GM19238 (cell line): ENCODE results near the gene MEGF10.

Experiments
- DNase-seq: peaks from one replicate; pipeline ENCODE4 v3.0.0; 2011; ENCODE audit warnings: low spot score; ENCODE audit not compliant: insufficient read length

Gene MEGF10

DNA sequence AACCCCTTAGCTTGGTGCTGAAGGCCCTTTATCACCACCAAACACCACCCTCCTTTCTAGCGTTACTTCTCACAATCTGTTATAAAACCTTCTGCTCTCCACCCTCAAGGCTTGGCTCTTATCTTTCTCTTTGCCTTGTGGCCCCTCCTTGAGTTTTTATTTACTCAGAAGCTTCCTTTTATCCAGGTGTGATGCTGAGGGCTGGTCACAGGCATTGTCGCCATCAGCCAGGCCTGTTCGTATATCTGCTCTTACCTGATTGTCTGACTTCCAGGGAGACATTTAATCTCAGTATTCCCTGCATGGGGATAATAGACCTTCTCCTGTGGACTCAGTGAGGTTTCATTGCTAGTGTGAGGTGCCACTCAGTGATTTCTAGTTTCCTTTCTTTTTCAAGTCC is 34.2 kb downstream of the MEGF10 start:
- no peak for DNase-seq

DNA sequence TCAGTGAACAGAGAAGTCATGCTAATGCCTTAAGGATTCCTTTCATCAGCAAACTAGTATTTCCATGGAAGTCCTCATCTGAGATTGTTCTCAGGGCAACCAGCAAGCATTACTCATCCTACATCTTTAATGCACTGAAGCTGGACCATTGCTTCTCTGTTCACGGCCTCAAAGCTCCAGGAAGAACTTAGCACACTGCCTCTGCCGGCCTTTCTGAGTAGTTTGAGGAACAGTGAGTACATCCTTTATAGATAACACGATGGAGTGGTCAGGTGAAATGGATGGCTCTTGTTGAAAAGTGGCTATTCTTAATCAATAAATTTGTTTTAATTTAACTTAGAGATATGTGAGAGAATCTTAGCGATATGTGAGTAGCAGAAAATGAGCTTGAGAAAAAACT is 35.8 kb downstream of the MEGF10 start:
- no peak for DNase-seq

DNA sequence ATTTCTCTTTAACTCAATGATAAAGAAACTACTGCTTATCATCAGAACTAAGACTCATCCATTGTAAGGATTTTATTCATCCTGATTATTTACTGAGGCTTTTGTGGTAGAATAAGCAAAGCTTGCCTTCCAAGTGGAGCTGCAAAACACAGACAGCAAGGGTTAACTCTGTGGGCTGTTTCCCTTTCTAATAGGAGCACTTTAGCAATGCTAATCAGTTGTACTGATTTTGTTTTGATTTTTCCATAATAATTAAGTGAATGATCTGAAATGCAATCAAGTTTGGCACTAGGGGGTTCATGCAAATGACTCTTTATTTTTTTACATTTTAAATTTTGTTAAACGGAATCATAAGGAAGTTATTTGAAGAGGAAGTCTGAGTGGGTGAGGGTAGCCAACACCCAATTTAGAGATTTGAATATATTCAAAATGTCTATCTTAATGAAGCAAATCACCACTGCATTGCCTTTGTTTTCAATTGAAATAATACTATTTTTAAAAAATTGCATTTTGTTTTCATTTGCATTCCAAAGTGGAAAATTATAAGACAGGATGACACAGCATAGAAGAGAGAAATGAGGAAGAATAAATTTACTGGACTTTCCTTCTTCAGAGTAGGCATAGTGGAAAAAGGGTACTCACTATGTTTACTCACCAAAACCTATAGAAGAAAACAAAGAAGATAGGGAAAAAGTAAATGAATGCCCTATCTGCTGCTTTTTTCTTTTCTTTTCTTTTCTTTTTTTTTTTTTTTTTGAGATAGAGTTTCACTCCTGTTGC is 36.6 kb downstream of the MEGF10 start:
- DNase-seq = no peak

DNA sequence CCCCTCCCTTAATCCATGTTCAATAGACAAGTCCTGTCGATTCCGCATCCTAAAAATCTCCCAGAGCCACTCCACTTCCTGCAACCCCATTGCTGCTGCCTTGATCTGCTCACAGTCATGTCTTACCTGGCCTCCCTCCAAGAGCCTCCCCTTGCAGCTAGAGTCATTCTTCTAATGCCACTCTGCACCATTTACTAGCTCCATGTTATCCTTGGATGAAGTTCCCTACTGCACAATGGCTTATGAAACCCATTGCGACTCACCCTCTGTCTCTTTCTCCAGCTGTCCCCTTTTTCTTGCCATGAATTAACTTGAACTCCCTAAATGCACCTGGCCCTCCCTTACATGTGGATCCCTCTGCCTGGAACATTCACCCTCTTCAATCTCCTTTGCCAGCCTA is 39.5 kb downstream of the MEGF10 start:
- DNase-seq = no peak

DNA sequence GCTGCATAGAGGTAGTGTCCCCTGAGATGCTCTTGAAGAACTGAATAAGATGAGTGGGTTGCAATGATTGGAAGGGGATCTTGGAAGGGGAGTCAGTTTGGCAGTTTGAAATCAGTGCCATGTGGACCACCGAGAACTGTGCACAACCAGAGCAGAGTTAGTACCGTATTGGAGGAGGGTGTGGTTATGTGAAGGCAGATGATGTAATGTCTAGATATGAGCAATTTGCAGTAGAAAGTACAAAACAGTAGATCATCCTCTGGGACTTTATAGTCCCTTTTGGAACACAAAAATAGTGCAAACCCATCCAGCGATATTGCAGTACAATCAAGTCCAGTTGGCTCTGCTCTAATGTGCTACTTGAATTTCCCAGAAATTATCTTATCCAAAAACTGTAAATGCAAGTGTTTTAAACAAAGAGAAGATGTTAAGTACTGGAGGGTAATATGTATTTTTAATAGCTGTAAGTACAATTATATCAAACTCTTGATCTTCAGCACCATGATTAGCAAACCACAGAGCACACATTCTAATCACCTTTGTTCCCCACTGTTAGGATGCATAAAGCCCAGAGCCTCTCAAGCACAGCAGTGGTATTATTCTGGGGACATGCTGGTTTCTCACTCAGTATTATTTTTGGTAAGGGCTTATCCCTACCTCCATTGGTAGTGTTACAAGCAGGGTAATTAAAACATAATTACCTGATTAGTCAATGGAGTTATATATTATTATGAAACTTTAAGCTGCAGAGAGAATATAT is 41.5 kb downstream of the MEGF10 start:
- no peak for DNase-seq

DNA sequence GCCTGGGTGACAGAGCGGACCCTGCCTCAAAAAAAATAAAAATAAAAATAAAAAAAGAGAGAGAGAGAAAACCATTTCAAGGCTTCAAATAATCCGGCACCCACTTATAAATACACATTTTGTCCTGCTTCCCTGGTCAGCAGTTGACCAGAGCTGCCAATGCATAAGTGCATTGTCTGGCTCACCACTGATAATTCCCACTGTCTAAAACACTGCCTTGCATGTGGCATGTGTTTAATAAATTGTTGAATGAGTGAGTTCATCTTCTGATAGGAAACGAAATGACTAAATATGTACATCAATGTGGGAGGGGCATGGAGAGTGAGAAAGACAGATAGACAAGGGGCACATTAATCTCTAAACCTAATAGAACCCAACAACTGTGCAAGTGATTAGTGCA is 42.9 kb downstream of the MEGF10 start:
- DNase-seq = no peak

DNA sequence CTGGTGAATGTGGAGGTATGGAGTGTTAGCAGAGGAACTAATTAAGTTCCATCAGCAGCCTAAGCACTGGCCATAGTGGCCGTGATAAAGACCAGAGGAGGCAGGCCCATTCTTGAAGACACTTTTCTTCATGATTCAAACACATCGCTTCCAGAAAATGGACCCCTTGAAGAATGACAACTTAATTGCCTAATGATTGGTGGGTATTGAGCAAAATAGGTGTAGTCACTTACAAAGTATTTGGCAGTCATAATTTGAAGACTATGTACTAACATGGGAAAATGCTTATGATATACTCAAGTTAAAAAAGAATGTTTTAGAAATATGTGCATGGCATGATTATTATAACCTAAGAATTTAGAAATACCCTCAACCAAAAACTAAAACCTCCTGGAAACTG is 44.8 kb downstream of the MEGF10 start:
- no peak for DNase-seq

DNA sequence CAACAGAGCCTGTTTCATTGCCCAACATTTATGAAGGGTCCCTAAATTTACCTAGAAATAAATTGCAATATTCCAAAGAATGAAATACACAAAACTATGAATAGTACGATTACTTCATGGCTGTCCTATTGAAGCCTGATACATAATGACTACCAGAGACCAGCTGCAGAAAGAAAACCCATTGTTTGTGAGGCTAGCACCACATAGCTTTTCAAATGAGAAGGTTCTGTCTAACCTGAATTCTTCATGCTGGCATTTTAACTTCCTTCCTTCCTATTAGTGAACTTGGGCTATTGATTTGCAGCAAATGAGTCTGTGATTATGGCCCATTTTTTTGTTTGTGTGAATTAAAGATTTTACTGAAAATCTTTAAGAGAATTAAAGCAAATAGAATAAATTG is 47.3 kb downstream of the MEGF10 start:
- DNase-seq = no peak

DNA sequence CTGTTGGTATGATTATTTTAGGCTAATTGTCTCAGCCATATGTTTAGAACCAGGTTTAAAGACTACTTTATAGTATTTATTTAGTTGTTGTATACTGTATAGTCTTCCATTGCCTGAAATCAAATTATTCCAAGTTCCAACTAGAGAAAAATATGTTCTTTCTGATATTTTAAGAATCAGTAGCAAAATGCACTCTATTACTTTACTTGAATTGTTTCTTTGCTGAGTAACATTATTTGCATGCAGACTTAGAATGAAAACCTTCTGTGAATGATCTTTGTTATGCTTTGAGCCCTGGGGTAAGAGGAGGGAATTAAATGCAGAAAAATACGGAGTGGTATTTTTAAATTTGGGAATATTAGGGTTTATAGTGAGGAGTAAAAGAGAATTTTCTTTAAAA is 47.9 kb downstream of the MEGF10 start:
- DNase-seq = no peak

DNA sequence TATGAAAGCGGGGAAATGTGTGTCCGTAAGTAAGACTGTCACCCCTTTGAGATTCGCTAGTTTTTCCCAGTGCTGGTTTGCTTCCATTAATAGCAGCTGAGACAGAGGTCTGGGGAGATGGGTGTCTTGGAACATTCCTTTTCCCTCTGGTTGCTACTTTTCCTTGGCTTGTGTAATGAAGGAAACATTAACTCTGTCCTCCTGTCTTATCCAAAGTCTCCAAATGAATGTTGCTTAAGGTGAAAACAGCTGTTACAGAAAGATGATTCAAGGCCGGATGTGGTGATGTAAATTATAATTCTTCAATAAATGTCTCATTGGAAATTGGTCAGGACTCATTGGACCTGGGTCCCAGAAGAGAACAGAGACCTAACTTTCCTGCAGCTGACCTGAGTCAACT is 50.0 kb downstream of the MEGF10 start:
- no peak for DNase-seq

DNA sequence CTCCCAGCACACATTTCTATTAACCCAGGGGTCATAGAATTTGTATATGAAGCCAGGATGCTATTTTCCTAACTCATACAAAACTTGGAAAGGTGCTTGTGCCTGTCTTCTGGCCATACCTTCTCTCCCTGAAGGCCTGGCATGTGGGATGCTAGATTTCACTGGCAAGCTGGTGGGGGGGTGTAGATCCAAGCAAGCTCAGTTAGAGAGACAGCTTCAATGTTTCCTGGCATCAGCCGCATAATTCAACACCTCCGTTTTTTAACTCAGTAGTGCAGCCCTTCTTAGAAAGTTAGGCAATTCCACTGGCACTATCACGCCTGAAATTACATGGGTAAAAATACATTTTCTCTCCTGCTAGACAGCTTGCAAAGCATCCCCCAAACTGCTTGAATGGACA is 51.8 kb downstream of the MEGF10 start:
- DNase-seq = no peak

DNA sequence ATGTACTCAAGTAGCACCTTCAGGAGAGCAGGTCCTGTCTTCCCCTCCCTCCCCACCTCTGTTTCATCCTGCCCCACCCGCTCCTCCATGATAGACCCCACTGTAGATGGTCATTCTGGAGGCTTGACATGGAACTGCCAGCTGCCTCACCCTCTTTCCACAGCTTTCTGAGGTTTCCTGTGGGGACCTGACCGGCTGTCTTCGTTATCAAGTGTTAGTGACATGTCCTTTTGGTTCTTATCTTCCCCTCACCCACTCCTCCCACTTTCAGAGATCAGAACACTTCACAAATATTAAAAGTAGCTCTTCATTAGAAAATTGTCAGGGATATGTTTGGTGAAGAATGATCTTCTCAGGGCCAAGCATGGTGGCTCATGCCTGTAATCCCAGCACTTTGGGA is 52.7 kb downstream of the MEGF10 start:
- no peak for DNase-seq

DNA sequence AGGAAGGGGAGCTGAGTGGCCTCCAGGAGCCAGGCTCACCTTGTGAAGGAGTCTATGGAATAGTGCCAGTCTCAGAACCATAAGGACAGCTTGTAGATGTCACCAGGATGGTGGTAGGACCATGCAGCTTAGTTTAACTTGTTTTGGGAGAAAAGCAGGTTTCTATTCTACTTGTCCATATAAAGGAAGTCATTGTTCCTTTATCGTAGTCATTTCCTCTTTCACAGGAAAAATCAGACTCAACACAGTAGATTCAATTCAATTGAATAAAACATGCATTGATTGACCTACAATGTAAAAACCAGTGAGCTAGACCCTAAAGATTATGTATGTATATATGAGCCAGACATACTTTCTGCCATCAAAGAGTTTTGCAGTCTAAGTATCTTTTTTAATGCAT is 53.3 kb downstream of the MEGF10 start:
- DNase-seq = no peak

DNA sequence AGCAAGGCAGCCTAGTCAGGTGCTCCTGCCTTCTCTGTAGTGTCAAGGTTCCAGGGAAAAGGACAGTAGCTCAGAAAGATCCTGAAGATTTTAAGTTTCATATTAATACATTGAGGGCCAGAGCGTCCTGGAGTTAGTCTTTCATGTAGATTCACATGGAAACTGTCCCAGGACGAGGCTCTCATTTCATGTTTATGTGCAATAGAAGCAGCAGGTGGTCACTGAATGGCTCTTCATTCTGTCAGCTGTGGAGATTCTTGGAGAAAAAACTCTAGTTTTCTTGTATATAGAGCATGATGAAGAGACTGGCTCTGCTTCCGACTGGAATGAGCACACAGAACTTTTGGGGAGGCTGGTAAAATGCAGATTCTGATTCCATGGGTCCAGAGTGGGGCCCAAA is 54.3 kb downstream of the MEGF10 start:
- no peak for DNase-seq

DNA sequence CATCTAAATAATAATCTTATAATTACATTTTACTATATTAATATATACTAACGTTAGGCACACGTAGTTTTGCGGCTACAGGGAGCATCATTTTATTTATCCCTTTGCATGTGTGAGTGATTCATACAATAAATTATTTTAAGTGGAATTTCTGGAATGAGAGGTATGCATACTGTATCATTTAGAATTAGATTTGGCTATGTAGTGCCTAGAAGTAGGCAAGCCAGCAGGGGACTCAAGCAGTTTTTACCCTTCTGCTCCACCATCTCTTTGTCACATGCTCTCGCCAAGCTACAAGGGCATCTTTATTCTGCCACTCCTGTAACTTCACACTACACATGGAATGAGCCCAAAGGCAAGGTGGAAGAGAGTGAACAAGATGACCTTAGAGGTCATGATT is 60.8 kb downstream of the MEGF10 start:
- no peak for DNase-seq

DNA sequence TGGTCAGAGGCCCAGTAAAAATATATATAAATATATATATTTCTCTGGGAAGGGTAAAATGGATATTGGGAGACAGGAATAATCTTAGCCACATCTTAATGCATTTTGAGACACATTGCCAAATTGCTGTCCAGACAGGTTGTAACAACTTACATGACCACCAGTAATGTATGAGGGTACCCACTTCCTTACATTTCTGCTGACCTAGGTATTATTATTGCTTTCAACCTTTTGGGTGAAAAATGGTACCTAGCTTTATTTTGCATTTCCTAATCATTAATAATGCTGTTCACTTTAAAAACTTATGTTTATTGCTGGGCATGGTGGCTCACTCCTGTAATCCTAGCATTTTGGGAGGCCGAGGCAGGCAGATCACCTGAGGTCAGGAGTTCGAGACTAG is 61.5 kb downstream of the MEGF10 start:
- DNase-seq = no peak

DNA sequence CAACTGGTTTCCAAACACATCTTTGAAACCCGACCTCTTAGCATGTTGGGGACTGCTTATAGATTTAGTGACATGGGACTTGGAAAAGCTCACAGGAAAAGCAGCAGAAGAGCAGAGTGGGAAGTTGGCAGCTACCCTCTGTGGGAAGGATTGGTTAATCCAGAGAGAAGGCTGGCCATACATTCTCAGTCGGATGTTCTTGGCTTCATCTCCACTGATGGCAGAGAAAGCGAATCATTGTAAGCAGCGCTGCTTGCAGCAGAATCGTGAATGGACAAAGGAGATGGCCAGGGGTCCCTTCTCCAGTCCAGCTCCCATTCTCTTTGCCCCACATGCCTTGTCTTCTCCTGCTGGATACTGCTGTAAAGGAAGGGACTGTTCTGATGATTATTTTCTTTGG is 62.7 kb downstream of the MEGF10 start:
- no peak for DNase-seq

DNA sequence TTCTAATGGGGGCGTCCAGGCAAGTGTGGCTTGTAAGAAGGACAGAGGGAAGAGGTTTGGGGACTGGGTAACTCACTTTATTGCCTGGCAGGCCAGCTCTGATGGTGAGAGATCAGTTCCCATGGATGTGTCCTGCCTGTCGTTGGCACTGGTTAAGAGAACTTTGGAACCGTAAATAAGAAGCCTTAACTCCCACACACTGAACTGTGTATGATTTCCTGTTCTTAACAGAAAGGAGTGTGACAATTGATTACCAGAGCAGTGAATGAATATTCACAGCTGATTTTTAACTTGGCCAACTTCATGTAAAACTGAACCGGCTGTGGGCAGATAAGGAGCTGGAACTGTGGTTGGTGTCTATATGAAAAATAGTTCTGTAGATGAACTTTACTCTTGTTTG is 63.2 kb downstream of the MEGF10 start:
- no peak for DNase-seq

DNA sequence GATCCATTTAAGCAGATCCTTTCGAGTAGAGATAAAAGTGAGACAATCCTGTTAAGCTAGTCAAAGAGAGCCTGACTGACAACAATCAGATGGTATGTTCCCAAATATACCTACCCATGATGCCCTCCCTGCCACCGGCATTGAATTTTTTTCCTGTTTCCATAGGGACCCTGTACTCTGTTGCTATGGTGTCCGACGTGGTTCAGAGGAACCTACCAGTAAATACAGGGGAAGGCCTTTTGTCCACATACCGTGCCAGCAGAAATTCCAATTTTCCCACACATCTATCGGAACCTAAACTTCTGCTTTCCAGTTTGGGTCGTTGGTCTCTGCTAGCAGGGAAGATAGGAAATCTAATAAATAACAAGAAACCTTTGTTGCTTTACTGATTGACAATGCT is 64.7 kb downstream of the MEGF10 start:
- no peak for DNase-seq

DNA sequence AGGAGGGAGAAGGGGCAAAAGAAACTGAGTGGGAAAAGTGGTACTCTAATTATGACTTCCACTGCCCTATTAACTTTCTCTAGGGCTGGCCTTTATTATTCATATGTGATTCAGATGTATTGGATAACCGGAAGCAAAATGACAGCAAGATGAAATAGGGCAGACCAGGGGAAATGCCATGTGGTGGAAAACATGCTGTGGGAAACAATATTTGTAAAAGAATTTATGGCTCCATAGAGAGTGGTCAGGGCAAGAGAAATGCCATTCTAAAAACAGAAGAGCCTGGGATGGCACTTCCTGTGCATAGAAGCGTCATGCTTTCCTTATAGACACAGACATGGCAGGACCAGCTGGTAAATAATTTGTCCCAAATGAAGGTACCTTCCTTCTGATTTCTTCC is 67.7 kb downstream of the MEGF10 start:
- DNase-seq = no peak

DNA sequence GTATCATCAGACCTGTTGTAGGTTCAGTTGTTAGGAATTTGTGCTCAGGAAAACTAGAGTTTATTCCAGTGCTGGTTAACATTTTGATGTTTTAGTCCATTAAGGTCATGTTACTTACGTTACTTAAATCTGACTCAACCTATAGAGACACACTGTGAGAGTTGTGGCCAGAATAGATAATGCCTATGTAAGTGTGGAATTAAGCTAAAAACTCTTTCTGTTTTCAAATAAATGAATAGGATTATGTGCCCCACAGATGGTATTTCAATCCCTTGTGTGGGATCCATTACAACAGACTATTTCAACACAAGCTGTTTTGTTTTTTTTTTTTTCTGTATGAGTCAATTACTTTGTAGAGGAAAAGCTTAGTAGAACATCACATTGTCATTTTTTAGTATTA is 68.1 kb downstream of the MEGF10 start:
- DNase-seq = no peak

DNA sequence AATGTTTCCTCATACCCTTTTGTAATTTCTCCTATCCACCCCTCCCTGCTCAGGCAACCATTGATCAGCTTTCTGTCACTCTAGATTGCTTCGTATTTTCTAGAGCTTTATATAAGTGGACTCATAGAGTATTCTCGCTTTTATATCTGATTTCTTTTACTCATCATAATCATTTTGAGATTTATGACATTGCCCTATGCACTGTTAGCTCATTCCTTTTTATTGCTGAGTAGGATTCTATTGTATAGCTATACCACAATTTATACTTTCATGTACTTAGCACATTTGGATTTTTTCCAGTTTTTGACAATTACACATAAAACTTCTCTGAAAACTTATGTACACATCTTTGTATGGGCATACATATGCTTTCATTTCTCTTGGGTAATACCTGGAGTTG is 68.9 kb downstream of the MEGF10 start:
- DNase-seq = no peak

DNA sequence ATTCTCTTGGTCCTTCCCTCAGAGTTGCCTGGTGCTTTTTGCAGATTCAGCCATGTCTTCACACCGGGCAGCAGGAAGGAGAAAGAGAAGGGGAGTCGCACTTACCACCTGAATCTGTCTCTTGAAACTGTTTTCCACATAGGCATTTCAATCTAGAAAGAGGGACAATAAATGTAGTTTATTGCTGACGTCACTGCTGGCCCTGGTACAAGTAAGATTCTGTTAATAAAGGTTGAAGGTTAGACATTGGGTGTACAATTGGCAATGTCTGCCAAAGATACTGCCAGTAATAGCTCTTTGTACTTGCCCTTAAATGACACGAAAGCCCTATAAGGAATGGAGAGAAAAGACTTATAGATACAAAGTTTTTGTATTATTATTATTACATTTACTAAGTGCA is 72.8 kb downstream of the MEGF10 start:
- DNase-seq = no peak
